ENCODE results near the gene RGS10.

RGS10 gene

GRCh38 chr10:119495021-119495505 lies 47.5 kb downstream of the RGS10 start:
- no peak for DNase-seq

GRCh38 chr10:119494236-119495020 lies 48.1 kb downstream of the RGS10 start:
- DNase-seq = no peak

GRCh38 chr10:119493155-119493554 lies 49.4 kb downstream of the RGS10 start:
- no peak for DNase-seq

- DNase-seq = no peak
Measured at GRCh38 chr10:119491966-119492757, 50.4 kb downstream of the RGS10 start.

- no peak for DNase-seq
Measured at GRCh38 chr10:119489991-119490326, 52.6 kb downstream of the RGS10 start.

GRCh38 chr10:119488675-119489074 lies 53.8 kb downstream of the RGS10 start:
- DNase-seq = no peak

GRCh38 chr10:119483839-119484238 lies 58.7 kb downstream of the RGS10 start:
- DNase-seq = no peak

GRCh38 chr10:119483001-119483400 lies 59.5 kb downstream of the RGS10 start:
- DNase-seq = no peak

GRCh38 chr10:119481781-119482426 lies 60.6 kb downstream of the RGS10 start:
- no peak for DNase-seq

- DNase-seq = peak; percentile 10
Measured at GRCh38 chr10:119480667-119481066, 61.9 kb downstream of the RGS10 start.

- DNase-seq = no peak
Measured at GRCh38 chr10:119479532-119479931, 63.0 kb downstream of the RGS10 start.

- no peak for DNase-seq
Measured at GRCh38 chr10:119478811-119479341, 63.6 kb downstream of the RGS10 start.

- DNase-seq = no peak
Measured at GRCh38 chr10:119478111-119478802, 64.3 kb downstream of the RGS10 start.

- DNase-seq = no peak
Measured at GRCh38 chr10:119477444-119477843, 65.1 kb downstream of the RGS10 start.

GRCh38 chr10:119474606-119475005 lies 67.9 kb downstream of the RGS10 start:
- DNase-seq = no peak

GRCh38 chr10:119473771-119474170 lies 68.7 kb downstream of the RGS10 start:
- DNase-seq = no peak

- DNase-seq = no peak
Measured at GRCh38 chr10:119470920-119471702, 71.4 kb downstream of the RGS10 start.

GRCh38 chr10:119469846-119470245 lies 72.7 kb downstream of the RGS10 start:
- DNase-seq = no peak

- DNase-seq = no peak
Measured at GRCh38 chr10:119469325-119469707, 73.2 kb downstream of the RGS10 start.

GRCh38 chr10:119468542-119469324 lies 73.8 kb downstream of the RGS10 start:
- DNase-seq = no peak

GRCh38 chr10:119466655-119467054 lies 75.9 kb downstream of the RGS10 start:
- no peak for DNase-seq

Measured in NCI-H774 (cell line).